ENCODE data around the gene CDKN1A. TPM values are rescaled to one million over a fixed set of nuclear protein-coding genes. Genes with fewer than 3 reads are reported as not detected.

CDKN1A gene
- total RNA-seq, 1 experiment from 2014 or later = 75.1 TPM

GRCh38 chr6:36701401-36701991, 23.0 kb downstream of the CDKN1A start (continued):
- TF ChIP-seq, protein P1, sequence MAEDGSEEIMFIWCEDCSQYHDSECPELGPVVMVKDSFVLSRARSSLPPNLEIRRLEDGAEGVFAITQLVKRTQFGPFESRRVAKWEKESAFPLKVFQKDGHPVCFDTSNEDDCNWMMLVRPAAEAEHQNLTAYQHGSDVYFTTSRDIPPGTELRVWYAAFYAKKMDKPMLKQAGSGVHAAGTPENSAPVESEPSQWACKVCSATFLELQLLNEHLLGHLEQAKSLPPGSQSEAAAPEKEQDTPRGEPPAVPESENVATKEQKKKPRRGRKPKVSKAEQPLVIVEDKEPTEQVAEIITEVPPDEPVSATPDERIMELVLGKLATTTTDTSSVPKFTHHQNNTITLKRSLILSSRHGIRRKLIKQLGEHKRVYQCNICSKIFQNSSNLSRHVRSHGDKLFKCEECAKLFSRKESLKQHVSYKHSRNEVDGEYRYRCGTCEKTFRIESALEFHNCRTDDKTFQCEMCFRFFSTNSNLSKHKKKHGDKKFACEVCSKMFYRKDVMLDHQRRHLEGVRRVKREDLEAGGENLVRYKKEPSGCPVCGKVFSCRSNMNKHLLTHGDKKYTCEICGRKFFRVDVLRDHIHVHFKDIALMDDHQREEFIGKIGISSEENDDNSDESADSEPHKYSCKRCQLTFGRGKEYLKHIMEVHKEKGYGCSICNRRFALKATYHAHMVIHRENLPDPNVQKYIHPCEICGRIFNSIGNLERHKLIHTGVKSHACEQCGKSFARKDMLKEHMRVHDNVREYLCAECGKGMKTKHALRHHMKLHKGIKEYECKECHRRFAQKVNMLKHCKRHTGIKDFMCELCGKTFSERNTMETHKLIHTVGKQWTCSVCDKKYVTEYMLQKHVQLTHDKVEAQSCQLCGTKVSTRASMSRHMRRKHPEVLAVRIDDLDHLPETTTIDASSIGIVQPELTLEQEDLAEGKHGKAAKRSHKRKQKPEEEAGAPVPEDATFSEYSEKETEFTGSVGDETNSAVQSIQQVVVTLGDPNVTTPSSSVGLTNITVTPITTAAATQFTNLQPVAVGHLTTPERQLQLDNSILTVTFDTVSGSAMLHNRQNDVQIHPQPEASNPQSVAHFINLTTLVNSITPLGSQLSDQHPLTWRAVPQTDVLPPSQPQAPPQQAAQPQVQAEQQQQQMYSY (CRISPR knock-in tag; IDR thresholded peaks at IDR 0.05) = no peak
- TF ChIP-seq IRF1 (CRISPR knock-in tag; IDR thresholded peaks at IDR 0.05) (no peak), ZNF281 (CRISPR knock-in tag; IDR thresholded peaks at IDR 0.05) (no peak), ESRRA (CRISPR knock-in tag; IDR thresholded peaks at IDR 0.05; ENCODE audit: borderline replicate concordance) (no peak), ATF3 (CRISPR knock-in tag; conservative IDR thresholded peaks at IDR 0.05) (no peak), IRF2 (CRISPR knock-in tag; IDR thresholded peaks at IDR 0.05; ENCODE audit: borderline replicate concordance, low read depth) (no peak), SMAD4 (CRISPR knock-in tag; IDR thresholded peaks at IDR 0.05) (no peak), SMAD3 (CRISPR knock-in tag; IDR thresholded peaks at IDR 0.05; ENCODE audit: borderline replicate concordance) (no peak)

DNA sequence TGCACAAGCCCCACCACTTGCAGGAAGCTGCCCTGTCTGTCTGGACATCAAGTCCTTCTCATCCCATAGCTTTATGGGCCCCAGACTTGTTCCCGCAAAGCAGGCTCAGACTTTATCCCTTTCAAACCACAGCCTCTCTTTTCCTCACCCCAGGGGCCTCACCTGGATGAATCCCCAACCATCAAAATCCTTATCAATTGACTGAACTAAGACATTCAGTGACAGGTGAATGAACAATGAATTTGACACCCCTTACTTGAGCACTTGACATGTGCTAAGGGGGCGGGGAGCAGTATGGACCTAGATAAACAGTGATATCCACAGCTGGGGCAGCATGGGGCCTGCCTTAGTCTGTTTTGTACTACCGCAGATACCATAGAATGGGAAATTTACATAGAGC, 24.1 kb downstream of the CDKN1A start:
- CTCF ChIA-PET = no interaction called here
- ATAC-seq (no peak), DNase-seq (ENCODE audit: low spot score) (no peak)
- Mint-ChIP-seq H3K36me3 (no peaks in the 10 kb centered on the region), H3K27me3 (ENCODE audit: low read depth) (no peaks in the 10 kb centered on the region), H3K9me3 (no peaks in the 10 kb centered on the region), H3K4me3 (no peak overlapping the region), H3K4me1 (no peaks in the 10 kb centered on the region), H3K27ac (no peak overlapping the region)
- POLR2A ChIA-PET = no interaction called here
- TF ChIP-seq GABPB1 (CRISPR knock-in tag; IDR thresholded peaks at IDR 0.05) = no peak
- TF ChIP-seq RELA (CRISPR knock-in tag; IDR thresholded peaks at IDR 0.05; ENCODE audit: borderline replicate concordance) = no peak
- TF ChIP-seq KAT7 (CRISPR knock-in tag; IDR thresholded peaks at IDR 0.05; ENCODE audit: borderline replicate concordance) = no peak
- TF ChIP-seq SMAD3 (CRISPR knock-in tag; IDR thresholded peaks at IDR 0.05; ENCODE audit: borderline replicate concordance) = no peak
- no peak for TF ChIP-seq NFE2L1 (CRISPR knock-in tag; IDR thresholded peaks at IDR 0.05)
- no peak for TF ChIP-seq E2F5 (CRISPR knock-in tag; IDR thresholded peaks at IDR 0.05)
- TF ChIP-seq CTCF (IDR thresholded peaks at IDR 0.05) = no peak
- TF ChIP-seq, protein P2, sequence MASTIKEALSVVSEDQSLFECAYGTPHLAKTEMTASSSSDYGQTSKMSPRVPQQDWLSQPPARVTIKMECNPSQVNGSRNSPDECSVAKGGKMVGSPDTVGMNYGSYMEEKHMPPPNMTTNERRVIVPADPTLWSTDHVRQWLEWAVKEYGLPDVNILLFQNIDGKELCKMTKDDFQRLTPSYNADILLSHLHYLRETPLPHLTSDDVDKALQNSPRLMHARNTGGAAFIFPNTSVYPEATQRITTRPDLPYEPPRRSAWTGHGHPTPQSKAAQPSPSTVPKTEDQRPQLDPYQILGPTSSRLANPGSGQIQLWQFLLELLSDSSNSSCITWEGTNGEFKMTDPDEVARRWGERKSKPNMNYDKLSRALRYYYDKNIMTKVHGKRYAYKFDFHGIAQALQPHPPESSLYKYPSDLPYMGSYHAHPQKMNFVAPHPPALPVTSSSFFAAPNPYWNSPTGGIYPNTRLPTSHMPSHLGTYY (CRISPR knock-in tag; IDR thresholded peaks at IDR 0.05) = no peak
- no peak for TF ChIP-seq HMGXB4 (CRISPR knock-in tag; IDR thresholded peaks at IDR 0.05)
- TF ChIP-seq E2F1 (CRISPR knock-in tag; IDR thresholded peaks at IDR 0.05) = no peak
- TF ChIP-seq USF1 (CRISPR knock-in tag; IDR thresholded peaks at IDR 0.05) = no peak
- TF ChIP-seq ESRRA (CRISPR knock-in tag; IDR thresholded peaks at IDR 0.05; ENCODE audit: borderline replicate concordance) = no peak
- TF ChIP-seq GRHL2 (CRISPR knock-in tag; IDR thresholded peaks at IDR 0.05; ENCODE audit: insufficient replicate concordance, severe bottlenecking) = no peak
- no peak for TF ChIP-seq SOX15 (CRISPR knock-in tag; IDR thresholded peaks at IDR 0.05)

Measured in WTC11 (cell line).